Urothelium cell line (cell line): ENCODE results near the gene OR10H4.
"Not testable (repeated sequence)": the region's sequence is repeated elsewhere in the genome, so short reads cannot be mapped to it uniquely, and the experiment has no call there.

ENCODE experiments used
- DNase-seq: peaks from one replicate; pipeline ENCODE4 v3.0.0; 2011; ENCODE audit warnings: low spot score, mixed read lengths
- FAIRE-seq: peaks from 2 replicates; lab custom pipeline; 2011; peaks lifted over from hg19 to GRCh38; lab: Jason Lieb, UNC

The OR10H4 gene

GRCh38 chr19:15936950-15937349 lies 11.9 kb upstream of the OR10H4 start:
- DNase-seq (no peak), FAIRE-seq (no peak)

GRCh38 chr19:15937771-15938170 lies 11.0 kb upstream of the OR10H4 start:
- DNase-seq (no peak), FAIRE-seq (no peak)

- no peak for FAIRE-seq
- no peak for DNase-seq
Observed at GRCh38 chr19:15944401-15944800, 4.4 kb upstream of the OR10H4 start.

- FAIRE-seq (no peak), DNase-seq (no peak)
Observed at GRCh38 chr19:15945301-15945700, 3.5 kb upstream of the OR10H4 start.

- FAIRE-seq (no peak), DNase-seq (no peak)
Observed at GRCh38 chr19:15954820-15955219, 6.0 kb downstream of the OR10H4 start.

- DNase-seq (no peak), FAIRE-seq (no peak)
Observed at GRCh38 chr19:15962319-15962718, 13.5 kb downstream of the OR10H4 start.

- DNase-seq (no peak), FAIRE-seq (no peak)
Observed at GRCh38 chr19:15964231-15964630, 15.4 kb downstream of the OR10H4 start.

- DNase-seq (no peak), FAIRE-seq (no peak)
Observed at GRCh38 chr19:15971224-15971780, 22.5 kb downstream of the OR10H4 start.

GRCh38 chr19:15972043-15972442 lies 23.2 kb downstream of the OR10H4 start:
- not testable (repeated sequence) for FAIRE-seq, DNase-seq

GRCh38 chr19:15974856-15975255 lies 26.0 kb downstream of the OR10H4 start:
- no peak for FAIRE-seq
- no peak for DNase-seq

GRCh38 chr19:15976836-15977689 lies 28.3 kb downstream of the OR10H4 start:
- DNase-seq (no peak), FAIRE-seq (no peak)

GRCh38 chr19:15977690-15978089 lies 28.9 kb downstream of the OR10H4 start:
- DNase-seq = no peak
- FAIRE-seq = no peak

- FAIRE-seq (no peak), DNase-seq (no peak)
Observed at GRCh38 chr19:15979293-15979692, 30.5 kb downstream of the OR10H4 start.

GRCh38 chr19:15985831-15986230 lies 37.0 kb downstream of the OR10H4 start:
- FAIRE-seq = not testable (repeated sequence)

GRCh38 chr19:15986701-15987100 lies 37.9 kb downstream of the OR10H4 start:
- no peak for DNase-seq
- no peak for FAIRE-seq

More at GRCh38 chr19:15985831-15986230, 37.0 kb downstream of the OR10H4 start:
- DNase-seq = not testable (repeated sequence)

- no peak for FAIRE-seq
Observed at GRCh38 chr19:15989889-15990288, 41.1 kb downstream of the OR10H4 start.

GRCh38 chr19:15991602-15992001 lies 42.8 kb downstream of the OR10H4 start:
- no peak for DNase-seq
- FAIRE-seq = no peak

More at GRCh38 chr19:15989889-15990288, 41.1 kb downstream of the OR10H4 start:
- DNase-seq = no peak

GRCh38 chr19:15992014-15992413 lies 43.2 kb downstream of the OR10H4 start:
- DNase-seq (no peak), FAIRE-seq (no peak)

GRCh38 chr19:15995536-15995935 lies 46.7 kb downstream of the OR10H4 start:
- FAIRE-seq (no peak), DNase-seq (no peak)

- DNase-seq = no peak
- no peak for FAIRE-seq
Observed at GRCh38 chr19:15998166-15998565, 49.4 kb downstream of the OR10H4 start.
